Naive thymus-derived CD4-positive, alpha-beta T cell (primary cell): ENCODE measurements around the gene SUCLG2. TPM values are rescaled to one million over a fixed set of nuclear protein-coding genes. Genes with fewer than 3 reads are reported as not detected.
A peak's percentile ranks its signal among the peaks of the same experiment; 100 is the strongest.

Experiments
- ATAC-seq: fragments of 150-1000 bp; cut with Tn5 transposase; 2 replicates; pipeline ENCODE4 v1.10.0; 2021; ENCODE audit warnings: mild to moderate bottlenecking, moderate library complexity
- CTCF ChIA-PET: fragments of 350-600 bp; sonication (Branson Sonifier 250); formaldehyde crosslinking; loops from one replicate; lab custom pipeline; 2021; ENCODE audit warnings: antibody characterized with exemption; lab: Charles Lee
- POLR2A ChIA-PET: fragments of 350-600 bp; sonication (Branson Sonifier 250); formaldehyde crosslinking; loops from one replicate; lab custom pipeline; 2021; ENCODE audit warnings: antibody characterized with exemption, inconsistent platforms; lab: Charles Lee
- DNase-seq, 9 donors: peaks; one replicate each; pipeline versions ENCODE4 v3.0.0 to v3.0.0-alpha.2; 2020 to 2022; ENCODE audit warnings: mixed read lengths in 1 of 9
- H3K27ac ChIP-seq: one replicate; pipeline ENCODE4 v1.7.0; 2013; ENCODE audit warnings: mild to moderate bottlenecking, low read depth, low read length, moderate library complexity
- H3K27me3 ChIP-seq, 2 donors: one replicate each; pipeline ENCODE4 v1.7.0; 2013; ENCODE audit warnings: low read length in 2 of 2, mild to moderate bottlenecking in 2 of 2, moderate library complexity in 2 of 2; ENCODE audit not compliant: control insufficient read depth in 2 of 2, insufficient read depth in 2 of 2
- H3K36me3 ChIP-seq, 3 experiments: 1 replicate in 2 of 3; 2 replicates in 1 of 3; pipeline ENCODE4 v1.7.0; 2013; ENCODE audit warnings: low read length in 3 of 3, mild to moderate bottlenecking in 3 of 3, moderate library complexity in 1 of 3; ENCODE audit not compliant: insufficient read depth in 3 of 3, control insufficient read depth in 2 of 3
- H3K4me1 ChIP-seq, 2 donors: one replicate each; pipeline ENCODE4 v1.7.0; 2013; ENCODE audit warnings: low read length in 2 of 2, mild to moderate bottlenecking in 2 of 2, moderate library complexity in 1 of 2; ENCODE audit not compliant: control insufficient read depth in 2 of 2, insufficient read depth in 2 of 2
- H3K4me3 ChIP-seq: 2 replicates; pipeline ENCODE4 v1.7.0; 2013; ENCODE audit warnings: mild to moderate bottlenecking, low read length
- H3K9me3 ChIP-seq, 3 experiments: 1 replicate in 2 of 3; 2 replicates in 1 of 3; pipeline ENCODE4 v1.7.0; 2013; ENCODE audit warnings: low read length in 3 of 3; ENCODE audit not compliant: control insufficient read depth in 2 of 3
- H3K27ac Mint-ChIP-seq, 9 donors: one replicate each; pipeline ENCODE4 v1.8.0; 2020 to 2022; ENCODE audit warnings: mixed read lengths in 9 of 9, mild to moderate bottlenecking in 8 of 9, moderate library complexity in 5 of 9, inconsistent platforms in 2 of 9
- H3K27me3 Mint-ChIP-seq, 5 donors: one replicate each; pipeline ENCODE4 v1.8.0; 2021 to 2022; ENCODE audit warnings: mixed read lengths in 5 of 5, mild to moderate bottlenecking in 1 of 5
- H3K36me3 Mint-ChIP-seq, 5 donors: one replicate each; pipeline ENCODE4 v1.8.0; 2020 to 2022; ENCODE audit warnings: mixed read lengths in 5 of 5, mild to moderate bottlenecking in 3 of 5, inconsistent platforms in 1 of 5
- H3K4me1 Mint-ChIP-seq, 7 donors: one replicate each; pipeline ENCODE4 v1.8.0; 2020 to 2022; ENCODE audit warnings: mixed read lengths in 7 of 7, mild to moderate bottlenecking in 3 of 7, inconsistent platforms in 1 of 7
- H3K4me3 Mint-ChIP-seq, 10 donors: one replicate each; pipeline ENCODE4 v1.8.0; 2020 to 2022; ENCODE audit warnings: mild to moderate bottlenecking in 10 of 10, mixed read lengths in 10 of 10, moderate library complexity in 6 of 10, inconsistent platforms in 2 of 10
- H3K9me3 Mint-ChIP-seq, 11 donors: one replicate each; pipeline ENCODE4 v1.8.0; 2020 to 2022; ENCODE audit warnings: mixed read lengths in 11 of 11, mild to moderate bottlenecking in 4 of 11, inconsistent platforms in 1 of 11, moderate library complexity in 1 of 11
- intact Hi-C, 2 donors: fragments of 100-400 bp; cut with micrococcal nuclease; formaldehyde crosslinking; loops; one replicate each; pipeline ENCODE4 v1.15.1; 2023
- polyA plus RNA-seq, 2 donors: library from polyadenylated mRNA; unstranded; fragments of 300-500 nt; fragmentation: Illumina TruSeq; gene quantifications; one replicate each; pipeline ENCODE4 v1.2.3, GENCODE V29; 2021
- total RNA-seq, 6 experiments: library from RNA in 5 of 6; stranded (reverse) in 5 of 6; gene quantifications; 1 replicate in 5 of 6; 2 replicates in 1 of 6; pipeline ENCODE4 v1.2.3 and lab custom pipeline; 2021 to 2026

SUCLG2 gene
- total and polyA plus RNA-seq, 7 experiments from 2014 or later: 49.7 to 97.9 (median 64.7) TPM

GRCh38 chr3:67642734-67643133 is 11.7 kb downstream of the SUCLG2 start:
- H3K27me3 Mint-ChIP-seq: no peaks in the 10 kb centered on the region
- H3K4me1 Mint-ChIP-seq: peaks cover 39 to 98% (median 92%) of the 10 kb centered on the region in 7 donors
- no peak overlapping the region for H3K27ac ChIP-seq
- peaks cover 4 to 33% of the 10 kb centered on the region in 2 donors for H3K4me1 ChIP-seq
- H3K4me3 Mint-ChIP-seq: peak overlapping the region in 2 of 10 donors; percentile 11 to 54
- H3K9me3 Mint-ChIP-seq: peaks cover 0 to 5% (median 0%) of the 10 kb centered on the region in 11 donors
- peak overlapping the region in 2 of 9 donors; percentile 38 to 75 for H3K27ac Mint-ChIP-seq
- ATAC-seq (no peak), DNase-seq (no peak)
- H3K27me3 ChIP-seq: no peaks in the 10 kb centered on the region
- H3K4me3 ChIP-seq: no peak overlapping the region
- no peaks in the 10 kb centered on the region for H3K9me3 ChIP-seq
- ChIA-PET CTCF (interaction anchor here (0.6 to 1.2 kb wide), 2 partner anchors 147 to 151 kb away, joined by 4 read pairs; no protein-coding TSS in a partner anchor), POLR2A (interaction anchor here (0.7 to 1.3 kb wide), 2 partner anchors 13 to 17 kb away, joined by 6 to 7 read pairs; no protein-coding TSS in a partner anchor)
- intact Hi-C loops: no loop called here
- peaks cover 0 to 14% (median 0%) of the 10 kb centered on the region in 3 experiments for H3K36me3 ChIP-seq
- H3K36me3 Mint-ChIP-seq: peaks cover 4 to 65% (median 44%) of the 10 kb centered on the region in 5 donors

GRCh38 chr3:67642190-67642589 is 12.2 kb downstream of the SUCLG2 start:
- no peaks in the 10 kb centered on the region for H3K27me3 Mint-ChIP-seq
- Histone ChIP-seq H3K27me3 (no peaks in the 10 kb centered on the region), H3K4me1 (peaks cover 4 to 35% of the 10 kb centered on the region in 2 donors), H3K36me3 (peaks cover 0 to 14% (median 0%) of the 10 kb centered on the region in 3 experiments), H3K27ac (no peak overlapping the region), H3K4me3 (no peak overlapping the region), H3K9me3 (no peaks in the 10 kb centered on the region)
- POLR2A ChIA-PET: interaction anchor here (1.3 kb wide), 1 partner anchor 13 kb away, joined by 6 read pairs; no protein-coding TSS in a partner anchor
- peaks cover 0 to 5% (median 0%) of the 10 kb centered on the region in 11 donors for H3K9me3 Mint-ChIP-seq
- DNase-seq (no peak), ATAC-seq (no peak)
- peaks cover 42 to 98% (median 92%) of the 10 kb centered on the region in 7 donors for H3K4me1 Mint-ChIP-seq
- peak overlapping the region in 6 of 9 donors; percentile 14 to 75 (median 32) for H3K27ac Mint-ChIP-seq
- intact Hi-C loops: no loop called here
- peak overlapping the region in 2 of 10 donors; percentile 11 to 15 for H3K4me3 Mint-ChIP-seq
- peaks cover 4 to 65% (median 42%) of the 10 kb centered on the region in 5 donors for H3K36me3 Mint-ChIP-seq
- CTCF ChIA-PET: interaction anchor here (0.6 to 1.2 kb wide), 2 partner anchors 147 to 152 kb away, joined by 4 read pairs; no protein-coding TSS in a partner anchor

GRCh38 chr3:67641451-67641850 is 13.0 kb downstream of the SUCLG2 start:
- ATAC-seq: no peak
- no peaks in the 10 kb centered on the region for H3K9me3 Mint-ChIP-seq
- no peaks in the 10 kb centered on the region for H3K27me3 ChIP-seq
- ChIA-PET CTCF (no interaction called here), POLR2A (interaction anchor here (1.4 kb wide), 1 partner anchor 13 kb away, joined by 12 read pairs; the partner anchor contains the start of gene SUCLG2)
- H3K36me3 Mint-ChIP-seq: peaks cover 0 to 65% (median 36%) of the 10 kb centered on the region in 5 donors
- H3K27me3 Mint-ChIP-seq: no peaks in the 10 kb centered on the region
- H3K9me3 ChIP-seq: no peaks in the 10 kb centered on the region
- H3K4me1 ChIP-seq: peaks cover 0 to 42% of the 10 kb centered on the region in 2 donors
- H3K27ac Mint-ChIP-seq: peak overlapping the region in 6 of 9 donors; percentile 14 to 61 (median 42)
- DNase-seq: no peak
- H3K4me3 Mint-ChIP-seq: peak overlapping the region in 2 of 10 donors; percentile 8 to 31
- peaks cover 0 to 9% (median 0%) of the 10 kb centered on the region in 3 experiments for H3K36me3 ChIP-seq
- H3K27ac ChIP-seq: no peak overlapping the region
- intact Hi-C loops: no loop called here
- H3K4me3 ChIP-seq: no peak overlapping the region
- peaks cover 38 to 98% (median 92%) of the 10 kb centered on the region in 7 donors for H3K4me1 Mint-ChIP-seq

DNA sequence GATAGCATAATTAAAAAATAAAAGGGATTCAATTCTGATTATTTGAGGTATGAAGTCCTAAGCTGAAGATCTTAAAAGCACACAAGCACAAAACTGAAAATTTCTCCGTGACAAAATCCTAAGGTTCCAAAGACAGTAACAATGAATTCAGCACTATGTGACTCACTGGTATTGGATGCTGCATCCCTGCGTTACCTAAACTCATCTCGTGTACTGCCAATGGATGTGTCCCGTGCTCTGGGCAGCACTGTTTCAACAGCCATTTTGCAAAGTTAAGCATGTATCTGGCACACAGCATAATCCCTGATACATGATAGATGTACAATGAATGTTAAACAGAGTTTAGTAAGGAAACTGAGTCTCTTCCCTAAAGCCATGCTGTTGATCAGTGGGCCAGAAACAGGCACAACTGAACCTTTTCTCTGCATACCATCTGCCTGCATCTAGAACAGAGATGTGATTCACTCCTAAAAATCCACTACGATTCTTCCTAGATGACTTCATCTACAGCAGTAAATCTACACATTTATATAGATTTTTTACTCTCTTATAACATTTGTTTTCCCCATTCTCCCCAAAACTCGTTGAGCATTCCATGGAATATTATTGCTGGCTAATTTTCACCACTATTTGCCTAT is 14.3 kb downstream of the SUCLG2 start:
- ATAC-seq (no peak), DNase-seq (no peak)
- intact Hi-C loops: loop anchor here in 1 of 2 donors (1.0 kb wide), 1 partner anchor 9 kb away; no protein-coding TSS in a partner anchor
- H3K4me3 Mint-ChIP-seq: peak overlapping the region in 4 of 10 donors; percentile 3 to 31 (median 18)
- no peaks in the 10 kb centered on the region for H3K9me3 Mint-ChIP-seq
- no peaks in the 10 kb centered on the region for H3K27me3 Mint-ChIP-seq
- Histone ChIP-seq H3K27ac (no peak overlapping the region), H3K9me3 (no peaks in the 10 kb centered on the region), H3K4me1 (peaks cover 0 to 46% of the 10 kb centered on the region in 2 donors), H3K27me3 (no peaks in the 10 kb centered on the region), H3K36me3 (peaks cover 0 to 9% (median 0%) of the 10 kb centered on the region in 3 experiments), H3K4me3 (no peak overlapping the region)
- CTCF ChIA-PET: no interaction called here
- peaks cover 41 to 99% (median 94%) of the 10 kb centered on the region in 7 donors for H3K4me1 Mint-ChIP-seq
- peaks cover 6 to 67% (median 36%) of the 10 kb centered on the region in 5 donors for H3K36me3 Mint-ChIP-seq
- POLR2A ChIA-PET: interaction anchor here (1.4 kb wide), 1 partner anchor 14 kb away, joined by 12 read pairs; the partner anchor contains the start of gene SUCLG2
- peak overlapping the region in 4 of 9 donors; percentile 2 to 50 (median 24) for H3K27ac Mint-ChIP-seq

DNA sequence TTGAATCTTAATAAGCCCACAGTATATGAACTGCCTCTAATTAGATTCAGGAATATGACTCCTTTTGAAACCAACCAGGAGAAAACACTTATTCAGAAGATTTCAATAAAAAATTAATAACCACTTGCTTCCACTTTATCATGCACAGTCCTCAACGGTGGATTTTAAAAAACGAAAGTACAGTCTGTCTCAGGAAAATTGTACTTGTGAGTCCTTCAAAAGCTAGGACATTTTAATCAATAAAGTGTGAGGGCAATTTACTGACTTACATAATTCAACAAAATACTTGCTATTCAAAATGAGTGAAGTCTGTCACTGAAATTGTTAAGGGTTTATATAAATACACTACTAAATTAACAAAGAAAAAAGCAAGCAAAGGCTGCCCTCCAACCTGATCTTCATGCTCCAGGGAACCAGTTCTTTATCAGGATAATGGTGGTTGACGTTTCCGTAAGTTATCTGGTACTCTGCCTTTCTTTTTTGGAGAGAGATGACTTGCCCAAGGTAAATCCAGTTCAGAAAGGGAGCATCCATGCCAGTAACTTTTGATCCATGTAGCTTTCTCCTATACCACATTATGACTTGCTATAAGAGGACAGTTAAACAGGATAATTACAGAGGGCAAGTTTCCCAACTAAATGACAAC is 17.0 kb downstream of the SUCLG2 start:
- ATAC-seq: no peak
- no peaks in the 10 kb centered on the region for H3K9me3 Mint-ChIP-seq
- Histone ChIP-seq H3K9me3 (no peaks in the 10 kb centered on the region), H3K4me1 (peaks cover 0 to 46% of the 10 kb centered on the region in 2 donors), H3K27ac (no peak overlapping the region), H3K36me3 (peaks cover 0 to 10% (median 0%) of the 10 kb centered on the region in 3 experiments), H3K27me3 (no peaks in the 10 kb centered on the region), H3K4me3 (no peak overlapping the region)
- intact Hi-C loops: no loop called here
- H3K36me3 Mint-ChIP-seq: peaks cover 6 to 55% (median 18%) of the 10 kb centered on the region in 5 donors
- POLR2A ChIA-PET: interaction anchor here (0.6 to 1.9 kb wide), 4 partner anchors 9 to 57 kb away, joined by 3 to 4 read pairs (median 4); no protein-coding TSS in a partner anchor
- peak overlapping the region in 8 of 9 donors; percentile 3 to 89 (median 55) for H3K27ac Mint-ChIP-seq
- no peak for DNase-seq
- peak overlapping the region in 3 of 10 donors; percentile 16 to 38 (median 33) for H3K4me3 Mint-ChIP-seq
- H3K27me3 Mint-ChIP-seq: no peaks in the 10 kb centered on the region
- H3K4me1 Mint-ChIP-seq: peaks cover 40 to 96% (median 83%) of the 10 kb centered on the region in 7 donors
- CTCF ChIA-PET: no interaction called here

GRCh38 chr3:67635806-67636205 is 18.6 kb downstream of the SUCLG2 start:
- DNase-seq: no peak
- intact Hi-C loops: loop anchor here in 1 of 2 donors (1.0 kb wide), 1 partner anchor 18 kb away; the partner anchor contains the start of gene SUCLG2
- CTCF ChIA-PET: interaction anchor here (1.2 kb wide), 1 partner anchor 11 kb away, joined by 4 read pairs; no protein-coding TSS in a partner anchor
- POLR2A ChIA-PET: interaction anchor here (0.6 to 1.5 kb wide), 6 partner anchors 12 to 106 kb away, joined by 3 to 4 read pairs (median 4); partner anchors contain the start of gene SUCLG2
- Mint-ChIP-seq H3K4me1 (peaks cover 34 to 96% (median 81%) of the 10 kb centered on the region in 7 donors), H3K36me3 (peaks cover 6 to 57% (median 18%) of the 10 kb centered on the region in 5 donors), H3K4me3 (peak overlapping the region in 6 of 10 donors; percentile 3 to 49 (median 20)), H3K27me3 (no peaks in the 10 kb centered on the region), H3K27ac (peak overlapping the region in 7 of 9 donors; percentile 11 to 84 (median 74)), H3K9me3 (no peaks in the 10 kb centered on the region)
- peaks cover 0 to 7% (median 0%) of the 10 kb centered on the region in 3 experiments for H3K36me3 ChIP-seq
- no peak overlapping the region for H3K27ac ChIP-seq
- H3K27me3 ChIP-seq: no peaks in the 10 kb centered on the region
- ATAC-seq: no peak
- H3K4me1 ChIP-seq: peaks cover 0 to 34% of the 10 kb centered on the region in 2 donors
- no peak overlapping the region for H3K4me3 ChIP-seq
- no peaks in the 10 kb centered on the region for H3K9me3 ChIP-seq
